Type B pancreatic cell (in vitro differentiated cells): Measurements from ENCODE around the gene DAB2IP. TPM values are rescaled to one million over a fixed set of nuclear protein-coding genes. Genes with fewer than 3 reads are reported as not detected.

Source experiments
- DNase-seq: peaks from one replicate; pipeline ENCODE4 v3.0.0; 2021; ENCODE audit warnings: mixed read lengths; ENCODE audit not compliant: unreplicated experiment; ENCODE audit errors: extremely low spot score
- H3K27ac Mint-ChIP-seq: 2 replicates; pipeline ENCODE4 v1.8.0; 2021; ENCODE audit warnings: mild to moderate bottlenecking, mixed read lengths
- H3K27me3 Mint-ChIP-seq: 2 replicates; pipeline ENCODE4 v1.8.0; 2021; ENCODE audit warnings: mixed read lengths
- H3K36me3 Mint-ChIP-seq: 2 replicates; pipeline ENCODE4 v1.8.0; 2021; ENCODE audit warnings: mixed read lengths
- H3K4me1 Mint-ChIP-seq: one replicate; pipeline ENCODE4 v1.8.0; 2021; ENCODE audit warnings: mixed read lengths; ENCODE audit not compliant: unreplicated experiment
- H3K4me3 Mint-ChIP-seq: 2 replicates; pipeline ENCODE4 v1.8.0; 2021; ENCODE audit warnings: mild to moderate bottlenecking, mixed read lengths
- H3K9me3 Mint-ChIP-seq: 2 replicates; pipeline ENCODE4 v1.8.0; 2021; ENCODE audit warnings: mixed read lengths
- CTCF ChIP-seq: fragments of 200-600 bp; sonication (generic); conservative IDR thresholded peaks from 2 replicates; pipeline ENCODE4 v1.5.0; 2021; ENCODE audit warnings: antibody characterized with exemption, mild to moderate bottlenecking
- total RNA-seq: library from RNA; stranded (reverse); gene quantifications from 2 replicates; pipeline ENCODE4 v1.2.1, GENCODE V29; 2021; ENCODE audit warnings: low replicate concordance

DAB2IP gene
- total RNA-seq, 1 donor from 2014 or later = 57.2 TPM

GRCh38 chr9:121692606-121693387 is 41.4 kb downstream of the DAB2IP start:
- Mint-ChIP-seq H3K9me3 (no peaks in the 10 kb centered on the region), H3K27ac (peak overlapping the region; percentile 75), H3K36me3 (no peaks in the 10 kb centered on the region), H3K4me3 (no peak overlapping the region), H3K4me1 (peaks cover 27% of the 10 kb centered on the region), H3K27me3 (no peaks in the 10 kb centered on the region)
- DNase-seq = no peak
- no peak for TF ChIP-seq CTCF

GRCh38 chr9:121693388-121693670 is 41.9 kb downstream of the DAB2IP start:
- H3K4me1 Mint-ChIP-seq = peaks cover 24% of the 10 kb centered on the region
- no peak for DNase-seq
- no peak for TF ChIP-seq CTCF
- no peaks in the 10 kb centered on the region for H3K9me3 Mint-ChIP-seq
- no peaks in the 10 kb centered on the region for H3K27me3 Mint-ChIP-seq
- no peaks in the 10 kb centered on the region for H3K36me3 Mint-ChIP-seq
- peak overlapping the region; percentile 36 for H3K27ac Mint-ChIP-seq
- H3K4me3 Mint-ChIP-seq = no peak overlapping the region

- Mint-ChIP-seq H3K9me3 (no peaks in the 10 kb centered on the region), H3K36me3 (no peaks in the 10 kb centered on the region), H3K4me3 (no peak overlapping the region), H3K27ac (no peak overlapping the region), H3K4me1 (peaks cover 21% of the 10 kb centered on the region), H3K27me3 (no peaks in the 10 kb centered on the region)
- DNase-seq = no peak
- TF ChIP-seq CTCF = no peak
Measured at GRCh38 chr9:121694001-121694400, 42.6 kb downstream of the DAB2IP start.

GRCh38 chr9:121694600-121694999 is 43.2 kb downstream of the DAB2IP start:
- no peaks in the 10 kb centered on the region for H3K9me3 Mint-ChIP-seq
- H3K4me1 Mint-ChIP-seq = peaks cover 21% of the 10 kb centered on the region
- no peaks in the 10 kb centered on the region for H3K27me3 Mint-ChIP-seq
- no peak for DNase-seq
- H3K4me3 Mint-ChIP-seq = no peak overlapping the region
- TF ChIP-seq CTCF = no peak
- no peak overlapping the region for H3K27ac Mint-ChIP-seq
- no peaks in the 10 kb centered on the region for H3K36me3 Mint-ChIP-seq

GRCh38 chr9:121696930-121697329 is 45.5 kb downstream of the DAB2IP start:
- H3K27ac Mint-ChIP-seq = no peak overlapping the region
- H3K4me1 Mint-ChIP-seq = peaks cover 24% of the 10 kb centered on the region
- peak overlapping the region; percentile 85 for H3K4me3 Mint-ChIP-seq
- no peaks in the 10 kb centered on the region for H3K27me3 Mint-ChIP-seq
- no peaks in the 10 kb centered on the region for H3K36me3 Mint-ChIP-seq
- no peak for TF ChIP-seq CTCF
- DNase-seq = no peak
- no peaks in the 10 kb centered on the region for H3K9me3 Mint-ChIP-seq
